Sigmoid colon (tissue), 7 donors: ENCODE results near the gene LRRC38. TPM values are rescaled to one million over a fixed set of nuclear protein-coding genes. Genes with fewer than 3 reads are reported as not detected.

Source experiments
- DNase-seq: peaks from one replicate; pipeline ENCODE4 v3.0.0-alpha.2; 2019
- H3K27ac ChIP-seq, 4 donors: fragments of 200-600 bp; sonication (generic); one replicate each; pipeline ENCODE4 v1.5.1; 2016 to 2019; ENCODE audit warnings: mild to moderate bottlenecking in 1 of 4
- H3K27me3 ChIP-seq, 3 donors: fragments of 200-600 bp; sonication (generic); one replicate each; pipeline ENCODE4 v1.5.1; 2019; ENCODE audit warnings: mild to moderate bottlenecking in 1 of 3
- H3K36me3 ChIP-seq, 4 donors: fragments of 200-600 bp; sonication (generic); one replicate each; pipeline ENCODE4 v1.5.1; 2016 to 2019
- H3K4me1 ChIP-seq, 4 donors: fragments of 200-600 bp; sonication (generic); one replicate each; pipeline ENCODE4 v1.5.1; 2017 to 2019
- H3K4me3 ChIP-seq, 4 donors: fragments of 200-600 bp; sonication (generic); one replicate each; pipeline ENCODE4 v1.5.1; 2017 to 2019; ENCODE audit warnings: mild to moderate bottlenecking in 2 of 4, moderate library complexity in 1 of 4
- H3K9me3 ChIP-seq, 4 donors: fragments of 200-600 bp in 3 of 4; sonication (generic) in 3 of 4; one replicate each; pipeline versions ENCODE4 v1.5.1 to v1.6.1; 2013 to 2019
- CTCF ChIP-seq, 4 experiments: fragments of 450-650 bp in 3 of 4; fragments of 200-600 bp in 1 of 4; IDR thresholded peaks; one replicate each; pipeline ENCODE4 v1.5.1; 2016 to 2019; ENCODE audit warnings: antibody characterized with exemption in 4 of 4, mild to moderate bottlenecking in 3 of 4, moderate library complexity in 2 of 4
- EP300 ChIP-seq, 4 donors: sonication (generic); formaldehyde crosslinking; IDR thresholded peaks; one replicate each; pipeline ENCODE4 v1.6.1; 2017; ENCODE audit warnings: antibody characterized with exemption in 4 of 4
- POLR2A ChIP-seq, 2 donors: fragments of 450-650 bp; IDR thresholded peaks; one replicate each; pipeline ENCODE4 v1.6.1; 2016; ENCODE audit warnings: antibody characterized with exemption in 2 of 2, mild to moderate bottlenecking in 2 of 2, moderate library complexity in 2 of 2
- POLR2AphosphoS5 ChIP-seq, 4 donors: sonication (generic); formaldehyde crosslinking; IDR thresholded peaks; one replicate each; pipeline ENCODE4 v1.6.1; 2017; ENCODE audit warnings: antibody characterized with exemption in 4 of 4
- WGBS, 2 donors: extraction: QIAGEN DNeasy Blood & Tissue Kit; methylation state at CpG; one replicate each; pipeline ENCODE4 v1.1.7; 2013; 5-methylcytosine and 5-hydroxymethylcytosine counted together
- intact Hi-C: fragments of 100-400 bp; cut with DNase I; formaldehyde crosslinking; loops from one replicate; pipeline ENCODE4 v1.15.1; 2023
- polyA plus RNA-seq, 3 donors: library from polyadenylated mRNA; stranded (reverse); fragments of 200-250 nt; gene quantifications; one replicate each; pipeline ENCODE4 v1.2.3, GENCODE V29; 2013
- total RNA-seq, 4 donors: library from RNA; depleted of rRNA; stranded (reverse); fragments of >200 nt; gene quantifications; one replicate each; pipeline ENCODE4 v1.1.0, GENCODE V29; 2016
- donor health status: healthy with polysubstance abuse.
- donor health status: Bipolar disorder and iron deficiency.
- donor health status: healthy.

LRRC38 gene
- total and polyA plus RNA-seq, 7 donors: not detected

GRCh38 chr1:13510499-13510898 lies 3.3 kb downstream of the LRRC38 start:
- Histone ChIP-seq H3K4me1 (peaks cover 0 to 12% (median 8%) of the 10 kb centered on the region in 4 donors), H3K27me3 (peaks cover 0 to 61% (median 33%) of the 10 kb centered on the region in 3 donors), H3K36me3 (no peaks in the 10 kb centered on the region), H3K4me3 (no peak overlapping the region), H3K27ac (no peak overlapping the region), H3K9me3 (no peaks in the 10 kb centered on the region)
- TF ChIP-seq CTCF (IDR thresholded peaks at IDR 0.05) (no peak), EP300 (IDR thresholded peaks at IDR 0.05) (no peak), POLR2A (IDR thresholded peaks at IDR 0.05) (no peak), POLR2AphosphoS5 (IDR thresholded peaks at IDR 0.05) (no peak)
- 64 to 71% methylated on average over 6 of the region's 6 CpGs for WGBS, 2 donors
- DNase-seq: no peak
- intact Hi-C loops: no loop called here

- H3K27me3 ChIP-seq: peaks cover 0 to 51% (median 13%) of the 10 kb centered on the region in 3 donors
These were observed 6.7 kb downstream of the LRRC38 start for GRCh38 chr1:13507075-13507474.

GRCh38 chr1:13505020-13505419 lies 8.8 kb downstream of the LRRC38 start:
- Histone ChIP-seq H3K4me3 (no peak overlapping the region), H3K9me3 (no peaks in the 10 kb centered on the region), H3K27ac (no peak overlapping the region), H3K36me3 (no peaks in the 10 kb centered on the region), H3K27me3 (peaks cover 0 to 31% (median 0%) of the 10 kb centered on the region in 3 donors), H3K4me1 (no peaks in the 10 kb centered on the region)
- no peak for DNase-seq
- intact Hi-C loops: no loop called here
- TF ChIP-seq CTCF (IDR thresholded peaks at IDR 0.05) (no peak), POLR2A (IDR thresholded peaks at IDR 0.05) (no peak), EP300 (IDR thresholded peaks at IDR 0.05) (no peak), POLR2AphosphoS5 (IDR thresholded peaks at IDR 0.05) (no peak)
- WGBS, 2 donors: 19 to 43% methylated on average over 8 of the region's 8 CpGs

More at GRCh38 chr1:13507075-13507474, 6.7 kb downstream of the LRRC38 start:
- TF ChIP-seq POLR2A (IDR thresholded peaks at IDR 0.05): no peak
- no peak for TF ChIP-seq POLR2AphosphoS5 (IDR thresholded peaks at IDR 0.05)
- TF ChIP-seq EP300 (IDR thresholded peaks at IDR 0.05): no peak
- TF ChIP-seq CTCF (IDR thresholded peaks at IDR 0.05): no peak
- no peak overlapping the region for H3K27ac ChIP-seq
- H3K36me3 ChIP-seq: no peaks in the 10 kb centered on the region
- H3K9me3 ChIP-seq: no peaks in the 10 kb centered on the region
- WGBS, 2 donors: 63 to 75% methylated on average over 4 of the region's 4 CpGs
- H3K4me1 ChIP-seq: no peaks in the 10 kb centered on the region
- no peak overlapping the region for H3K4me3 ChIP-seq
- intact Hi-C loops: no loop called here
- no peak for DNase-seq

GRCh38 chr1:13500806-13501205 lies 13.0 kb downstream of the LRRC38 start:
- Histone ChIP-seq H3K9me3 (no peaks in the 10 kb centered on the region), H3K27me3 (peaks cover 0 to 27% (median 0%) of the 10 kb centered on the region in 3 donors), H3K4me3 (no peak overlapping the region), H3K4me1 (no peaks in the 10 kb centered on the region), H3K36me3 (no peaks in the 10 kb centered on the region), H3K27ac (no peak overlapping the region)
- TF ChIP-seq POLR2AphosphoS5 (IDR thresholded peaks at IDR 0.05) (no peak), EP300 (IDR thresholded peaks at IDR 0.05) (no peak), CTCF (IDR thresholded peaks at IDR 0.05) (no peak), POLR2A (IDR thresholded peaks at IDR 0.05) (no peak)
- DNase-seq: no peak
- 87 to 94% methylated on average over 10 of the region's 10 CpGs for WGBS, 2 donors
- intact Hi-C loops: no loop called here

- TF ChIP-seq POLR2AphosphoS5 (IDR thresholded peaks at IDR 0.05): no peak
- no peak for TF ChIP-seq POLR2A (IDR thresholded peaks at IDR 0.05)
- no peak for TF ChIP-seq EP300 (IDR thresholded peaks at IDR 0.05)
- TF ChIP-seq CTCF (IDR thresholded peaks at IDR 0.05): no peak
- intact Hi-C loops: no loop called here
- Histone ChIP-seq H3K9me3 (no peaks in the 10 kb centered on the region), H3K27ac (no peak overlapping the region), H3K4me3 (no peak overlapping the region), H3K36me3 (no peaks in the 10 kb centered on the region), H3K27me3 (peaks cover 0 to 21% (median 0%) of the 10 kb centered on the region in 3 donors), H3K4me1 (no peaks in the 10 kb centered on the region)
- WGBS, 2 donors: 89 to 90% methylated on average over 5 of the region's 5 CpGs
- DNase-seq: no peak
These were observed 14.4 kb downstream of the LRRC38 start for GRCh38 chr1:13499422-13499821.
